GM21423 (cell line): ENCODE data around the gene PIR.
A peak's percentile ranks its signal among the peaks of the same experiment; 100 is the strongest.

ENCODE experiments used
- ATAC-seq: cut with Tn5 transposase; IDR thresholded peaks from one replicate; pipeline ENCODE4 v1.9.1; 2021; ENCODE audit warnings: mild to moderate bottlenecking, moderate library complexity; ENCODE audit not compliant: unreplicated experiment

Gene PIR

GRCh38 chrX:15492469-15492868 lies 664 bp downstream of the PIR start:
- no peak for ATAC-seq

- ATAC-seq, result no peak
These were observed 9.2 kb downstream of the PIR start for GRCh38 chrX:15483891-15484290.

- ATAC-seq, result no peak
These were observed 17.6 kb downstream of the PIR start for GRCh38 chrX:15475486-15475885.

GRCh38 chrX:15475021-15475420 lies 18.1 kb downstream of the PIR start:
- ATAC-seq, result no peak

GRCh38 chrX:15474028-15474427 lies 19.1 kb downstream of the PIR start:
- ATAC-seq, result no peak

- ATAC-seq, result no peak
These were observed 20.6 kb downstream of the PIR start for GRCh38 chrX:15472531-15472930.

- peak; percentile 83 for ATAC-seq
These were observed 22.1 kb downstream of the PIR start for GRCh38 chrX:15471028-15471427.

- no peak for ATAC-seq
These were observed 23.5 kb downstream of the PIR start for GRCh38 chrX:15469613-15470012.

- no peak for ATAC-seq
These were observed 25.1 kb downstream of the PIR start for GRCh38 chrX:15468036-15468435.

GRCh38 chrX:15465896-15466651 lies 27.1 kb downstream of the PIR start:
- ATAC-seq, result no peak

GRCh38 chrX:15465347-15465746 lies 27.8 kb downstream of the PIR start:
- ATAC-seq, result no peak

GRCh38 chrX:15464704-15465103 lies 28.4 kb downstream of the PIR start:
- no peak for ATAC-seq

GRCh38 chrX:15451913-15452312 lies 41.2 kb downstream of the PIR start:
- ATAC-seq, result no peak

GRCh38 chrX:15448010-15448639 lies 45.0 kb downstream of the PIR start:
- ATAC-seq, result no peak

- ATAC-seq, result no peak
These were observed 51.7 kb downstream of the PIR start for GRCh38 chrX:15441464-15441863.

- ATAC-seq, result peak; percentile 65
These were observed 54.8 kb downstream of the PIR start for GRCh38 chrX:15438332-15438731.

GRCh38 chrX:15437724-15438123 lies 55.4 kb downstream of the PIR start:
- no peak for ATAC-seq

- ATAC-seq, result no peak
These were observed 57.1 kb downstream of the PIR start for GRCh38 chrX:15435836-15436619.

GRCh38 chrX:15434205-15434604 lies 58.9 kb downstream of the PIR start:
- ATAC-seq, result no peak

- ATAC-seq, result no peak
These were observed 62.5 kb downstream of the PIR start for GRCh38 chrX:15430584-15430983.

- ATAC-seq, result no peak
These were observed 63.1 kb downstream of the PIR start for GRCh38 chrX:15430076-15430475.

GRCh38 chrX:15425024-15425423 lies 68.1 kb downstream of the PIR start:
- no peak for ATAC-seq
